CMK (cell line): ENCODE results near the gene CRADD.
"Not testable (repeated sequence)": the region's sequence is repeated elsewhere in the genome, so short reads cannot be mapped to it uniquely, and the experiment has no call there.

Experiments
- DNase-seq: peaks from one replicate; pipeline ENCODE4 v3.0.0-alpha.2; 2010; ENCODE audit warnings: low read depth

CRADD gene

DNA sequence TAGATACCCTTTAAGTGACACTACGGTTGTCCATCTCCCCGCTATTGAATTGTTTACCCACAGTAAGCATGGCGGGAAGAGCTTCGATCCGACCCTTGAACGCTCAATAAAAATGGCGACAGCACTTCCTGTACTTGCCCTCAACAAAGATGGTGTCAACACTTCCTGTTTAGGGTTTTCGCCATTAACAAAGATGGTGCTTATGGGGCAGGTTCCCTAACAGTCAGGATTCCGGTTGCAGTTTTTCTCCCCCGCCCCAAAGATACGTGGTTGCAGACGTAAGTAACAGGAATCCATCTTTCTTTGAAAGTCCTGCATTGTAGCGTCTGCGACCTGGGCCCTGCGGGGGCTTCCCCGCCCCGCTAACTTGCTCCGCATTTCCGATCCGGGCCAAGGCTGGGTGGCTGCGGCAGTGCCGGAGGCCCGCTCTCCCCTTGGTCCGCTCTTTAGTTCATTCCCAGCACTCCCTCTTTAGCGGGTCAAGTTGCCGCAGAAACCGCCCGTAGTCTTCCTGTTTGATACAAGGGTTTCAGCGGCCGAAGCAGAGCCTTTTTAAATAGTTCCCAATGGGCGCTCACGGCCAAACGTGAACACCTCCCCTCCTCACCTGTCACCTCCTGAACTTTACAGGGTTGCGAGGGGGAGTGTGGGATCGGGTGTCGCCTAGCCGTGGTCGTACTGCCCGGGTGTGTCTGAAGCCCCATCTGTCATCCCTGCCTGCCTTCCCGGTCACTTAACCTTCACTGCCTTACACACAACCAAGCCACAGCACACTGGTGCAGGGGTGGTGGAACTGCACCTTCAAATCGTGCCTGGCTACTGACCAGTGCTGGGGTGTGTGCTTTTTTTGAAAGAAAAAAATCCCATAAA lies at the start of gene CRADD:
CRADD (plus strand) TSS at position 181 of the 870 bp plus-strand sequence.
- DNase-seq, result peak; percentile 91

DNA sequence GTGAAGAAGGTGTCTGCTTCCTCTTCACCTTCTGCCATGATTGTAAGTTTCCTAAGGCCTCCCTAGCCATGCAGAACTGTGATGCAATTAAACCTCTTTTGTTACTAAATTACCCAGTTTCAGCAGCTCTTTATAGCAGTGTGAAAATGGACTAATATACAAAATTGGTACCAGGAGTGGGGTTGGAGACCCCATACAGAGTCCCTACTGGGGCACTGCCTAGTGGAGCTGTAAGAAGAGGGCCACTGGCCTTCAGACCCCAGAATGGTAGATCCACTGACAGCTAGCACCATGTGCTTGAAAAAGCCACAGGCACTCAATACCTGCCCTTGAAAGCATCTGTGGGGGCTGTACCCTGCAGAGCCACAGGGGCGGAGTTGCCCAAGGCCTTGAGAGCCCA lies 44.8 kb upstream of the CRADD start:
- DNase-seq, result no peak

- DNase-seq, result no peak
These were observed 42.8 kb upstream of the CRADD start for GRCh38 chr12:93634416-93634815.

GRCh38 chr12:93636708-93637107 lies 40.5 kb upstream of the CRADD start:
- no peak for DNase-seq

GRCh38 chr12:93638095-93638494 lies 39.1 kb upstream of the CRADD start:
- no peak for DNase-seq

- DNase-seq, result no peak
These were observed 38.2 kb upstream of the CRADD start for GRCh38 chr12:93638954-93639353.

GRCh38 chr12:93639406-93639805 lies 37.8 kb upstream of the CRADD start:
- no peak for DNase-seq

- DNase-seq, result not testable (repeated sequence)
These were observed 35.8 kb upstream of the CRADD start for GRCh38 chr12:93641380-93641779.

DNA sequence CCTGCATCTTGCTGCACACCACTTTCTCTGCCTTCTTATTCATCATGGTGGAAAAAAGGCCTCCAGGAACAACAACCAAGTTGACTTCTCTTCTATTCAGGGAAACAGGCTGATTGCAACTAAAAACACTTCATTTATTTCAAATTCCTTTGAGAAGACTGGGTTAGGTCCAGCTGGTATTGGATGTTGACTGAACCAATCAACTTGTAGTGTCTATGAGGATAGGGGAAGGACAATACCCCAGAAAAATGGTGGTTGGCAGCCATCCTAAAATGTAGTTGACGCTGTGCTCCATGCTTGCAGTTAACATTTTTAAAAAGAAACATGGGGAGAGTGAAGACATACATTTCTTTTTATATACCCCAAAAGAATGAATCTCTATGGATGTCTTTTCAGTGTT lies 34.4 kb upstream of the CRADD start:
- no peak for DNase-seq

DNA sequence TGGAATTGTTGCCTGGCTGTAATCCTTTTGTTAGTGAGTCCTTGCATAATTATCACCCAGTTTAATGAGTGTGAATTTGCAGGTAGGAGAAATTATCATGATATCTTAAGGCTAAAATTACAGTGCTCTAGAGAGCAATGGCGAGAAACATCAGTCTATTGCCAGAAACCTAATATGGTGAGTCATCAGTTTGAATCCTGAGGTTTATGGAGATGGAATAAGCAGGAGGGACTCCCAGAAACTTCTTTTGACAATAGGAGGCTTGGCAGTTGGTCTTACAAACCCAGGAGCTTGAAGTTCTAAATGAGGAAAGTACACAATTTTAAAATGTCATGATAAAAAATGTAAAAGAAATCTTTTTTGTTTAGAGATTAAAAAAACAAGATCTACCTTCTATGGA lies 31.5 kb upstream of the CRADD start:
- no peak for DNase-seq

DNA sequence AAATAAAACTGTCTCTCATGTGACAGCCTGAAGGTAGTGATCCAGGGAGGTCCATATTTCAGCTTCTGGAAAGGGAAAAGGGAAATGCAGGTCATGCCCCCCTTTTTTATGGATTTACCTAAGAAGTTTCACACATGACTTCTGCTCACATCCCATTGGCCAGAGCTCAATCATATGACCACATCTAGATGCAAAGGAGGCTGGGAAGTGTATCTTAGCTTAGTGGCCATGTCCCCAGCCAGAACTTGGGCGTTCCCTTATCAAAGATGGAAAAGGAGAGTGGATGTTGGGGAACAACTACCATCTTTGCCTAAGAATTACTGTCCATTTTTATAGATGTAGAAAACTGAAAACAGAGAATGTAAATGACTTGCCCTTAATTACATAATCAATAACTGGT lies 26.5 kb upstream of the CRADD start:
- DNase-seq, result no peak

- no peak for DNase-seq
These were observed 24.1 kb upstream of the CRADD start for GRCh38 chr12:93653079-93653478.

DNA sequence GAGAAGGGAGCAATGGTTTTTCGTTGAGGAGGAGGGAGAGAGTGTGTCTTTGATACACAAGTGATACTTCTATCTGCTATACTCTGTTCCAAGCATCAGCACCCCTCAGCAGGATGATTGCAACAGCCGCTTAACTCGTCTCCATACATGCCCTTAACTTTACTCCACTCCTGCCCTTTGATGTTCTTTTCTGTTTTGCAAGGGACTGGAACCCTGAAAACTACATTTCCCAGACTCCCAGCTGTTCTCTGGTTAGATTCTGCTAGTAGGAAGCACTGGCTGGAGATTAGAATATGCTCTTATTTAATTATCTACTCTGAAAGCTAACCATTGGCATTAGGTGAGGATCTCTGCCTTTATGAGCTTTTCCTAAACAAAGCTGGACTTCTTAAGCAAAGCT lies 23.5 kb upstream of the CRADD start:
- DNase-seq, result no peak

DNA sequence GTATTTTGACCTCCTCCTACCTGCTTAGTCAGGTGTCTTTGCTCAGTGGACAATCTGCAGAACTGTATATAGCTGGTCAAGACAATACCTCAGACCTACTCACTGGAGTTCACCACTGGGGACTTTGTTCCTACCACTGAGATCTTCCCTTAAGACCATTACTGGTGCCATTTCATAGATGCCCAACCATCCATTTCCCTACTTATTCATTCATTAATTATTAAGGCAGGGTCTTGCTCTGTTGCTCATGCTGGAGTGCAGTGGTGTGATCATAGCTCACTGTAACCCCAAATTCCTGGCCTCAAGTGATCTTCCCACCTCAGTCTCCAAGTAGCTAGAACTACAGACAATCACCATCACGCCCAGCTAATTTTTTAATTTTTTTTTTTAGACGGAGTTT lies 22.8 kb upstream of the CRADD start:
- DNase-seq, result no peak

GRCh38 chr12:93657071-93657470 lies 20.1 kb upstream of the CRADD start:
- DNase-seq, result no peak

- DNase-seq, result no peak
These were observed 16.2 kb upstream of the CRADD start for GRCh38 chr12:93661021-93661420.

- DNase-seq, result no peak
These were observed 14.0 kb upstream of the CRADD start for GRCh38 chr12:93663006-93663728.

DNA sequence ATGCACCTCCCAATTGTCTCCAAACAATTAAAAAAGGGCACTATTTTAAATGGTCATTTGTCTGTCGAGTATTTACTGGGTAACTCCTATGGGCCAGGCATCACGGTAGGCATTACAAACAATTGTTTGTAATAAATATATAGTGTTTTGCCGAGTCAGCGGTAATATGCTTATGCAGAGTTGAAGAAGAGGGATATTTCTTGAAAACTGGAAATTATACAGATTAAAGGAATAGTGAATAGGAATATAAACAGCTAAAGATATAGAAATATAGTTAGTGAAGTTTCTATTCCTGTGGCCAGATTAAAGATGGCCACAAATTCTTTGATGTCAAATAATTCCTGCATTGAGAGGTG lies 13.5 kb upstream of the CRADD start:
- DNase-seq, result no peak

DNA sequence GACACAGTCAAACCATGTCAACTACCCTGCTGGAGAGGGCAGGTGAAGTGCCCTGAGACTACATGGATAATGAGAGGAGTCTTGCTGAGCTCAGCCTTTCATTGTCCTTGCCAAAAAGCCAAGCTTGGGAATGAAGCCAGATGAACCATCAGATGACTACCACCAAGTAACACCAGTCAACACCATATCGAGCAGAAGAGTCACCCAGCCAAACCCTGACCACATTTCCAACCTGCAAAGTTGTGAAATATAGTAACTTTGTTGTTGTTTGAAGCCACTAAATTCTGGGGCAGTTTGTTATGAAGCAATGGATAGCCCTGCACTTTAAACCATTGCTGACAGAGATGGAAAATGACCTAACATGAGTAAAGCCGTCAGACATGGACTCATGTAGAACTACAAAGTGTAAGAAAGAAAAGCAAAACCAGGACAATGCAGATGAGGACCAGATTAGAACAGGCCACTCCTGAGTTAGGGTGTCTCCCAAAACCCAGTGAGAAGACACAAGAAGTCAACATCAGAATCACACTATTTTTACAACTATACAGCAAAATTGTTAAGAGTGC lies 12.5 kb upstream of the CRADD start:
- DNase-seq, result no peak

- DNase-seq, result no peak
These were observed 9.5 kb upstream of the CRADD start for GRCh38 chr12:93667672-93668071.

DNA sequence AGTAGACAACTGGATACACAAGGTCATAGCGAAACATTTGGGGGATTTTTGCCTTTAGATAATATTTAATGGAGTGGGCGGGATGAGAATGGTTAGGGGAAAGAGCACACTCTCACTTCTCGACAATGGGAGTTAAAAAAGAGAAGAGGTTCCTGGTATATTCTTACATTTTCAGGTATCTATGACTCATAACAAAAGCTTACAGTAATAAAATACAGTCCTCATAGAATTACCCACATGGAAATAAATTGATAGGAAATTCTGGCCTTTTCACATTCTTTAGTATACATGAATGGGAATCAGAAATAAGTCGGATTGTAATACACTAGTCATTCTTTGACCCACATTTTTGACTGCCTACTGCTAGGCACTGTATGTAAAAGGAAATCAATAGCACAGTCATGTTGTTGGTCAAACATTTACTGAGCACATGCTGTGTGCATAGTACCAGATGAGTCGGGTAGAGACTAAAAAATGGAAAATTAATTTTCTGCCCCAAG lies 8.2 kb upstream of the CRADD start:
- no peak for DNase-seq

- DNase-seq, result no peak
These were observed 7.7 kb upstream of the CRADD start for GRCh38 chr12:93669452-93669851.

DNA sequence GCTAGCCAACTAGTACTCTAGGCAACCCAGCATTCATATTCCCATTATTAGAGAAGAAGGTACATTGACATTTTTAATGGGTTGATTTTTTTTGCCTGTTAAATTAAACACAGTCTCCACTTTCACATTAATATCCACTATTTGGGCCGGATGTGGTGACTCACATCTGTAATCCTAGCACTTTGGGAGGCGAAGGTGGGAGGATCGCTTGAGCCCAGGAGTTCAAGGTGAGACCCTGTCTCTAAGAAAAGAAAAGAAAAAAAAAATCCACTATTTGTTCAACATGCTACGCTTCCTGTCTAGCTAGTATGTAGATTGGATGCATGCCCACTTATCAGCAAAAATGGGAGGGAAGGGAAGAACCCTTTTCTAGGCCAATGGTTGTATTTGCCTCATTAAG lies 7.1 kb upstream of the CRADD start:
- no peak for DNase-seq
